ENCODE results near the gene DEPDC5. TPM values are rescaled to one million over a fixed set of nuclear protein-coding genes. Genes with fewer than 3 reads are reported as not detected.

DEPDC5 gene
- total and polyA plus RNA-seq, 2 donors (not counting 1 experiment from before 2014, with no cell fraction given), result 35.5 to 124 TPM

- ATAC-seq (ENCODE audit: low read depth), result no peak
- Mint-ChIP-seq H3K27me3 (no peaks in the 10 kb centered on the region), H3K9me3 (ENCODE audit: insufficient read depth) (no peaks in the 10 kb centered on the region), H3K4me1 (peaks cover 2% of the 10 kb centered on the region), H3K27ac (no peak overlapping the region), H3K4me3 (no peak overlapping the region)
- H3K9me3 ChIP-seq (ENCODE audit: control extremely low read depth in 1 of 3, control insufficient read depth in 2 of 3, insufficient read depth in 1 of 3, low read length in 2 of 3), result no peaks in the 10 kb centered on the region
- peaks cover 6 to 76% of the 10 kb centered on the region in 2 experiments for H3K36me3 ChIP-seq (replicated peaks in 1 of 2; ENCODE audit: control extremely low read depth in 1 of 2, control insufficient read depth in 1 of 2, extremely low read depth in 1 of 2, insufficient read depth in 2 of 2, low read length in 1 of 2)
- H3K27ac ChIP-seq (ENCODE audit: low read length in 2 of 2), result no peak overlapping the region
- no peak overlapping the region for H3K9ac ChIP-seq (ENCODE audit: low read length)
- ChIA-PET POLR2A (no interaction called here), CTCF (no interaction called here)
- TF ChIP-seq EZH2 (IDR thresholded peaks at IDR 0.05; ENCODE audit: borderline replicate concordance, insufficient read depth, low read depth, low read length, poor library complexity, severe bottlenecking) (no peak), CTCF (IDR thresholded peaks at IDR 0.05) (no peak)
- no peaks in the 10 kb centered on the region for H4K20me1 ChIP-seq (ENCODE audit: control insufficient read depth, insufficient read depth, low read length, poor library complexity, severe bottlenecking)
- 100% methylated on average over 3 of the region's 4 CpGs for WGBS (ENCODE audit: insufficient coverage)
- H3K4me1 ChIP-seq (ENCODE audit: control insufficient read depth in 2 of 2, insufficient read depth in 2 of 2, low read length in 2 of 2), result no peaks in the 10 kb centered on the region
- H3K27me3 ChIP-seq (replicated peaks in 1 of 4; ENCODE audit: control extremely low read depth in 1 of 4, control insufficient read depth in 3 of 4, insufficient read depth in 4 of 4, low read length in 3 of 4), result no peaks in the 10 kb centered on the region
- no peak overlapping the region for H3K4me2 ChIP-seq (replicated peaks; ENCODE audit: low read depth, low read length, poor library complexity, severe bottlenecking)
- no peak for DNase-seq
- intact Hi-C loops (cut with micrococcal nuclease), result no loop called here
- H3K4me3 ChIP-seq (ENCODE audit: control extremely low read depth in 1 of 5, extremely low read depth in 1 of 5, insufficient read depth in 1 of 5, low read depth in 2 of 5, low read length in 4 of 5), result no peak overlapping the region
- H2AFZ ChIP-seq (ENCODE audit: insufficient read depth, low read depth, low read length, poor library complexity, severe bottlenecking), result no peak overlapping the region
- H3K79me2 ChIP-seq (ENCODE audit: control insufficient read depth, insufficient read depth, low read length), result no peaks in the 10 kb centered on the region
Measured at GRCh38 chr22:31822523-31822922, 68.7 kb downstream of the DEPDC5 start.

GRCh38 chr22:31825513-31825912, 71.7 kb downstream of the DEPDC5 start:
- Mint-ChIP-seq H3K4me1 (peaks cover 9% of the 10 kb centered on the region), H3K4me3 (no peak overlapping the region), H3K27ac (no peak overlapping the region), H3K9me3 (ENCODE audit: insufficient read depth) (no peaks in the 10 kb centered on the region), H3K27me3 (no peaks in the 10 kb centered on the region)
- TF ChIP-seq EZH2 (IDR thresholded peaks at IDR 0.05; ENCODE audit: borderline replicate concordance, insufficient read depth, low read depth, low read length, poor library complexity, severe bottlenecking) (no peak), CTCF (IDR thresholded peaks at IDR 0.05) (no peak)
- H3K9ac ChIP-seq (ENCODE audit: low read length), result no peak overlapping the region
- ATAC-seq (ENCODE audit: low read depth) (no peak), DNase-seq (no peak)
- intact Hi-C loops (cut with micrococcal nuclease), result loop anchor here (5.0 kb wide), 1 partner anchor 122 kb away; no protein-coding TSS in a partner anchor
- no peak overlapping the region for H3K4me3 ChIP-seq (ENCODE audit: control extremely low read depth in 1 of 5, extremely low read depth in 1 of 5, insufficient read depth in 1 of 5, low read depth in 2 of 5, low read length in 4 of 5)
- 84% methylated on average over 2 of the region's 2 CpGs for WGBS (ENCODE audit: insufficient coverage)
- no peak overlapping the region for H3K4me2 ChIP-seq (replicated peaks; ENCODE audit: low read depth, low read length, poor library complexity, severe bottlenecking)
- no peak overlapping the region for H3K27ac ChIP-seq (ENCODE audit: low read length in 2 of 2)
- peaks cover 12 to 66% of the 10 kb centered on the region in 2 experiments for H3K36me3 ChIP-seq (replicated peaks in 1 of 2; ENCODE audit: control extremely low read depth in 1 of 2, control insufficient read depth in 1 of 2, extremely low read depth in 1 of 2, insufficient read depth in 2 of 2, low read length in 1 of 2)
- POLR2A ChIA-PET, result no interaction called here
- H2AFZ ChIP-seq (ENCODE audit: insufficient read depth, low read depth, low read length, poor library complexity, severe bottlenecking), result no peak overlapping the region
- H3K79me2 ChIP-seq (ENCODE audit: control insufficient read depth, insufficient read depth, low read length), result no peaks in the 10 kb centered on the region
- CTCF ChIA-PET, result interaction anchor here (0.8 kb wide), 1 partner anchor 15 kb away, joined by 3 read pairs; no protein-coding TSS in a partner anchor
- no peaks in the 10 kb centered on the region for H4K20me1 ChIP-seq (ENCODE audit: control insufficient read depth, insufficient read depth, low read length, poor library complexity, severe bottlenecking)
- no peaks in the 10 kb centered on the region for H3K9me3 ChIP-seq (ENCODE audit: control extremely low read depth in 1 of 3, control insufficient read depth in 2 of 3, insufficient read depth in 1 of 3, low read length in 2 of 3)
- H3K27me3 ChIP-seq (replicated peaks in 1 of 4; ENCODE audit: control extremely low read depth in 1 of 4, control insufficient read depth in 3 of 4, insufficient read depth in 4 of 4, low read length in 3 of 4), result no peaks in the 10 kb centered on the region
- H3K4me1 ChIP-seq (ENCODE audit: control insufficient read depth in 2 of 2, insufficient read depth in 2 of 2, low read length in 2 of 2), result no peaks in the 10 kb centered on the region

Measured in B cell (primary cell).